Measurements from ENCODE around the gene SLC49A3. TPM values are rescaled to one million over a fixed set of nuclear protein-coding genes. Genes with fewer than 3 reads are reported as not detected.
"Not testable (repeated sequence)": the region's sequence is repeated elsewhere in the genome, so short reads cannot be mapped to it uniquely, and the experiment has no call there.

SLC49A3 gene
- total RNA-seq, 1 donor from 2014 or later, result 1.0 TPM

- intact Hi-C loops (cut with micrococcal nuclease), result no loop called here
Observed at GRCh38 chr4:656436-657337, 32.3 kb downstream of the SLC49A3 start.

GRCh38 chr4:655464-656151 lies 33.3 kb downstream of the SLC49A3 start:
- intact Hi-C loops (cut with micrococcal nuclease), result no loop called here

- intact Hi-C loops (cut with micrococcal nuclease), result no loop called here
Observed at GRCh38 chr4:654871-655463, 34.0 kb downstream of the SLC49A3 start.

GRCh38 chr4:654503-654845 lies 34.5 kb downstream of the SLC49A3 start:
- intact Hi-C loops (cut with micrococcal nuclease), result no loop called here

- intact Hi-C loops (cut with micrococcal nuclease), result no loop called here
Observed at GRCh38 chr4:653831-654502, 35.0 kb downstream of the SLC49A3 start.

GRCh38 chr4:653080-653821 lies 35.7 kb downstream of the SLC49A3 start:
- intact Hi-C loops (cut with micrococcal nuclease), result no loop called here

- intact Hi-C loops (cut with micrococcal nuclease), result no loop called here
Observed at GRCh38 chr4:651884-652642, 36.9 kb downstream of the SLC49A3 start.

GRCh38 chr4:650951-651883 lies 37.7 kb downstream of the SLC49A3 start:
- intact Hi-C loops (cut with micrococcal nuclease), result no loop called here

GRCh38 chr4:650461-650860 lies 38.5 kb downstream of the SLC49A3 start:
- intact Hi-C loops (cut with micrococcal nuclease), result no loop called here

GRCh38 chr4:649751-650310 lies 39.1 kb downstream of the SLC49A3 start:
- intact Hi-C loops (cut with micrococcal nuclease), result no loop called here

GRCh38 chr4:649293-649625 lies 39.7 kb downstream of the SLC49A3 start:
- intact Hi-C loops (cut with micrococcal nuclease), result no loop called here

GRCh38 chr4:648579-649292 lies 40.2 kb downstream of the SLC49A3 start:
- intact Hi-C loops (cut with micrococcal nuclease), result no loop called here

- intact Hi-C loops (cut with micrococcal nuclease), result no loop called here
Observed at GRCh38 chr4:647481-647880, 41.5 kb downstream of the SLC49A3 start.

GRCh38 chr4:646460-646859 lies 42.5 kb downstream of the SLC49A3 start:
- intact Hi-C loops (cut with micrococcal nuclease), result no loop called here

- intact Hi-C loops (cut with micrococcal nuclease), result not testable (repeated sequence)
Observed at GRCh38 chr4:642366-642765, 46.6 kb downstream of the SLC49A3 start.

- intact Hi-C loops (cut with micrococcal nuclease), result no loop called here
Observed at GRCh38 chr4:637536-638280, 51.2 kb downstream of the SLC49A3 start.

GRCh38 chr4:636628-637159 lies 52.3 kb downstream of the SLC49A3 start:
- intact Hi-C loops (cut with micrococcal nuclease), result no loop called here

All from T-helper 1 cell treated with Interleukin-12 subunit alpha and Interleukin-12 subunit beta and Interleukin-4 antibody, amounts not matched to agents 30 ng/mL and 1 ng/mL, for 36 hours (primary cell).